ENCODE data around the gene PDK3. TPM values are rescaled to one million over a fixed set of nuclear protein-coding genes. Genes with fewer than 3 reads are reported as not detected.
A peak's percentile ranks its signal among the peaks of the same experiment; 100 is the strongest.

PDK3 gene
- total RNA-seq, 4 donors from 2014 or later, result 15.2 to 25.9 (median 24.0) TPM

- H3K27ac ChIP-seq, result peak overlapping the region in 2 of 3 donors; percentile 51 to 61
- intact Hi-C loops (cut with DNase I), result no loop called here
- 19 to 21% methylated on average over 7 to 8 of the region's 25 CpGs for WGBS, 2 donors
- no peaks in the 10 kb centered on the region for H3K27me3 ChIP-seq
- no peaks in the 10 kb centered on the region for H3K4me1 ChIP-seq
- no peaks in the 10 kb centered on the region for H3K36me3 ChIP-seq
- peak overlapping the region in 2 of 3 donors; percentile 58 to 61 for H3K4me3 ChIP-seq (replicated peaks in 1 of 3)
- TF ChIP-seq POLR2A (IDR thresholded peaks at IDR 0.05) (no peak), CTCF (IDR thresholded peaks at IDR 0.05) (no peak)
- no peaks in the 10 kb centered on the region for H3K9me3 ChIP-seq
- no peak for DNase-seq
These were observed 413 bp downstream of the PDK3 start for GRCh38 chrX:24465532-24465865.

GRCh38 chrX:24466025-24466424, 939 bp downstream of the PDK3 start:
- WGBS, 2 donors, result 59 to 67% methylated on average over 10 to 11 of the region's 11 CpGs
- Histone ChIP-seq H3K27ac (peak overlapping the region in 2 of 3 donors; percentile 51 to 61), H3K4me1 (no peaks in the 10 kb centered on the region), H3K27me3 (no peaks in the 10 kb centered on the region), H3K9me3 (no peaks in the 10 kb centered on the region), H3K4me3 (replicated peaks in 1 of 3) (no peak overlapping the region), H3K36me3 (no peaks in the 10 kb centered on the region)
- no peak for DNase-seq
- TF ChIP-seq POLR2A (IDR thresholded peaks at IDR 0.05) (no peak), CTCF (IDR thresholded peaks at IDR 0.05) (no peak)
- intact Hi-C loops (cut with DNase I), result no loop called here

- no peak for TF ChIP-seq POLR2A (IDR thresholded peaks at IDR 0.05)
- TF ChIP-seq CTCF (IDR thresholded peaks at IDR 0.05), result no peak
- intact Hi-C loops (cut with DNase I), result no loop called here
- H3K27ac ChIP-seq, result no peak overlapping the region
- WGBS, 2 donors, result 71% methylated on average over 1 of the region's 1 CpG; no CpG with 5 or more reads in 1 of the 2 donors
- no peaks in the 10 kb centered on the region for H3K36me3 ChIP-seq
- no peaks in the 10 kb centered on the region for H3K9me3 ChIP-seq
- H3K4me3 ChIP-seq (replicated peaks in 1 of 3), result no peak overlapping the region
- no peaks in the 10 kb centered on the region for H3K27me3 ChIP-seq
- H3K4me1 ChIP-seq, result no peaks in the 10 kb centered on the region
- peak in 1 of 2 donors; percentile 9 for DNase-seq
These were observed 3.2 kb downstream of the PDK3 start for GRCh38 chrX:24468245-24468644.

- TF ChIP-seq CTCF (IDR thresholded peaks at IDR 0.05) (no peak), POLR2A (IDR thresholded peaks at IDR 0.05) (no peak)
- 82 to 87% methylated on average over 2 of the region's 2 CpGs for WGBS, 2 donors
- no peak overlapping the region for H3K27ac ChIP-seq
- DNase-seq, result no peak
- no peak overlapping the region for H3K4me3 ChIP-seq (replicated peaks in 1 of 3)
- no peaks in the 10 kb centered on the region for H3K36me3 ChIP-seq
- H3K27me3 ChIP-seq, result no peaks in the 10 kb centered on the region
- intact Hi-C loops (cut with DNase I), result no loop called here
- H3K9me3 ChIP-seq, result no peaks in the 10 kb centered on the region
- H3K4me1 ChIP-seq, result no peaks in the 10 kb centered on the region
These were observed 6.7 kb downstream of the PDK3 start for GRCh38 chrX:24471808-24472207.

GRCh38 chrX:24475480-24475879, 10.4 kb downstream of the PDK3 start:
- Histone ChIP-seq H3K9me3 (no peaks in the 10 kb centered on the region), H3K4me3 (replicated peaks in 1 of 3) (no peak overlapping the region), H3K27me3 (no peaks in the 10 kb centered on the region), H3K36me3 (no peaks in the 10 kb centered on the region), H3K4me1 (no peaks in the 10 kb centered on the region), H3K27ac (no peak overlapping the region)
- intact Hi-C loops (cut with DNase I), result no loop called here
- no peak for DNase-seq
- TF ChIP-seq CTCF (IDR thresholded peaks at IDR 0.05), result no peak
- no peak for TF ChIP-seq POLR2A (IDR thresholded peaks at IDR 0.05)
- 96% methylated on average over 6 of the region's 6 CpGs for WGBS, 2 donors
